H1 (cell line): ENCODE results near the gene NFKB1.

Experiments used
- CTCF ChIP-seq, 3 experiments: IDR thresholded peaks; 1 replicate in 2 of 3; 2 replicates in 1 of 3; pipeline versions ENCODE4 v1.5.1 to v1.6.1; 2011; ENCODE audit warnings: low read length in 3 of 3, mild to moderate bottlenecking in 3 of 3, inconsistent platforms in 2 of 3, low read depth in 1 of 3, moderate library complexity in 1 of 3; ENCODE audit not compliant: insufficient read depth in 1 of 3; ENCODE audit errors: control extremely low read depth in 1 of 3
- POLR2A ChIP-seq, 2 experiments: IDR thresholded peaks; 1 replicate in 1 of 2; 2 replicates in 1 of 2; pipeline ENCODE4 v1.6.1; 2011; ENCODE audit warnings: low read depth in 2 of 2, low read length in 2 of 2, mild to moderate bottlenecking in 2 of 2; ENCODE audit errors: control extremely low read depth in 1 of 2
- POLR2AphosphoS5 ChIP-seq: IDR thresholded peaks from 2 replicates; pipeline ENCODE4 v1.6.1; 2011; ENCODE audit warnings: low read depth, low read length
- TBP ChIP-seq: IDR thresholded peaks from 2 replicates; pipeline ENCODE4 v1.6.1; 2011; ENCODE audit warnings: low read depth, low read length, improper control_type of control experiment
- ZNF274 ChIP-seq: IDR thresholded peaks from 2 replicates; pipeline ENCODE4 v1.7.0; 2012; ENCODE audit warnings: low read length, borderline replicate concordance; ENCODE audit errors: extremely low read depth

- TF ChIP-seq CTCF (IDR thresholded peaks at IDR 0.05; ENCODE audit: control extremely low read depth in 1 of 3, insufficient read depth in 1 of 3, low read depth in 1 of 3, low read length in 3 of 3): no peak
- TF ChIP-seq POLR2A (IDR thresholded peaks at IDR 0.05; ENCODE audit: control extremely low read depth in 1 of 2, low read depth in 2 of 2, low read length in 2 of 2): no peak
- no peak for TF ChIP-seq ZNF274
- TF ChIP-seq POLR2AphosphoS5: no peak
- no peak for TF ChIP-seq TBP
These were observed 92.0 kb downstream of the NFKB1 start for GRCh38 chr4:102593147-102593546.
